Astrocyte of the cerebellum (primary cell): ENCODE data around the gene ZNF606.

ENCODE experiments used
- DNase-seq: peaks from one replicate; pipeline ENCODE4 v3.0.0-alpha.2; 2011; ENCODE audit warnings: low read depth
- H3K4me3 ChIP-seq: 2 replicates; pipeline ENCODE4 v1.5.1; 2011; ENCODE audit warnings: mild to moderate bottlenecking, low read depth, low read length, moderate library complexity
- in situ Hi-C: cut with HindIII; loops from 2 replicates; pipeline ENCODE4 v1.10.0; 2017; ENCODE audit warnings: low sequenced_read_pairs
- TF ChIP-seq, protein P1 (sequence below): IDR thresholded peaks from 2 replicates; pipeline ENCODE4 v1.5.1; 2012; ENCODE audit warnings: low read length, low read depth, moderate library complexity, mild to moderate bottlenecking; ENCODE audit errors: missing control alignments

ZNF606 gene

GRCh38 chr19:58001895-58002369 is 688 bp downstream of the ZNF606 start:
- no peak for DNase-seq
- in situ Hi-C loops: no loop called here
- H3K4me3 ChIP-seq: peak overlapping the region; percentile 65
- TF ChIP-seq, protein P1, sequence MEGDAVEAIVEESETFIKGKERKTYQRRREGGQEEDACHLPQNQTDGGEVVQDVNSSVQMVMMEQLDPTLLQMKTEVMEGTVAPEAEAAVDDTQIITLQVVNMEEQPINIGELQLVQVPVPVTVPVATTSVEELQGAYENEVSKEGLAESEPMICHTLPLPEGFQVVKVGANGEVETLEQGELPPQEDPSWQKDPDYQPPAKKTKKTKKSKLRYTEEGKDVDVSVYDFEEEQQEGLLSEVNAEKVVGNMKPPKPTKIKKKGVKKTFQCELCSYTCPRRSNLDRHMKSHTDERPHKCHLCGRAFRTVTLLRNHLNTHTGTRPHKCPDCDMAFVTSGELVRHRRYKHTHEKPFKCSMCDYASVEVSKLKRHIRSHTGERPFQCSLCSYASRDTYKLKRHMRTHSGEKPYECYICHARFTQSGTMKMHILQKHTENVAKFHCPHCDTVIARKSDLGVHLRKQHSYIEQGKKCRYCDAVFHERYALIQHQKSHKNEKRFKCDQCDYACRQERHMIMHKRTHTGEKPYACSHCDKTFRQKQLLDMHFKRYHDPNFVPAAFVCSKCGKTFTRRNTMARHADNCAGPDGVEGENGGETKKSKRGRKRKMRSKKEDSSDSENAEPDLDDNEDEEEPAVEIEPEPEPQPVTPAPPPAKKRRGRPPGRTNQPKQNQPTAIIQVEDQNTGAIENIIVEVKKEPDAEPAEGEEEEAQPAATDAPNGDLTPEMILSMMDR: no peak

GRCh38 chr19:58000677-58001076 is 1.9 kb downstream of the ZNF606 start:
- no peak for DNase-seq
- no peak overlapping the region for H3K4me3 ChIP-seq
- in situ Hi-C loops: no loop called here
- TF ChIP-seq, protein P1: no peak

DNA sequence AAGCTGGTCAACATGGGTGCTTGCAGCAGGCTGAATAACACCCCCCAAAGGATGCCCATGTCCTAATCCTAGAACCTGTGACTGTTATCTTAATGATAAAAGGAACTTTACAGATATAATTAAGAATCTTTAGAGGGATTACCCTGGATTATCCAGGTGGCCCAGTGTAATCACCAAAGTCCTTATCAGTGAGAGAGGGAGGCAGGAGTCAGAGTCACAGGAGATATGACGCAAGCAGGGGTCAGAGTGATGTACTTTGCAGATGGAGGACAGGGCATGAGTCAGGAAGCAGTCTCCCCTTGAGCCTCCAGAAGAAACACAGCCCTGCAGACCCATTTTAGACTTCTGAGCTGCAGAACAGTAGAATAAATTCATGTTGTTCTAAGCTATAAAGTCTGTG is 9.8 kb downstream of the ZNF606 start:
- no peak overlapping the region for H3K4me3 ChIP-seq
- TF ChIP-seq, protein P1: no peak
- no peak for DNase-seq
- in situ Hi-C loops: no loop called here

DNA sequence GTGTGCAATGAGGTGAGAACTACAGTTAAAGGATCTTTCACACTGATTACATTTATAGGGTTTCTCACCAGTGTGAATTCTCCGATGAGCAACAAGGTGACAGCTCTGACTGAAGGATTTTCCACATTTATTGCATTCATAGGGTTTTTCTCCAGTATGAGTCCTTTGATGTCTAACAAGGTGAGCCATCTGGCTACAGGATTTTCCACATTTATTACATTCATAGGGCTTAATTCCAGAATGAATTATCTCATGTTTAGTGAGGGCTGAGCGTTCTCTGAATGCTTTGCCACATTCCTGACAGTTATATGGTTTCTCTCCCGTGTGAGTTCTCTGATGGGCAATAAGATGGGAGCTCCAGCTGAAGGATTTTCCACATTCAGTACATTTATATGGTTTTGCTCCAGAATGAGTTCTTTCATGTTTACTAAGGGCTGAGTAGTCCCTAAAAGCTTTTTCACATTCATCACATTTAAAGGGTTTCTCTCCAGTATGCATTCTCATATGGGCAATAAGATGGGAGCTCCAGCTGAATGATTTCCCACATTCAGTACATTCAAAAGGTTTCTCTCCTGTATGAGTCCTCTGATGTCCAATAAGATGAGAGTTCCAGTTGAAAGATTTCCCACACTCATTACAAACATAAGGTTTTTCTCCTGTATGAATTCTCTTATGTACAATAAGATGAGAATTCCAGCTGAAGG is 23.9 kb downstream of the ZNF606 start:
- H3K4me3 ChIP-seq: no peak overlapping the region
- in situ Hi-C loops: no loop called here
- no peak for DNase-seq
- TF ChIP-seq, protein P1: no peak

- no peak for DNase-seq
- no peak within 1 kb of the TSS for H3K4me3 ChIP-seq
- TF ChIP-seq, protein P1: no peak
- in situ Hi-C loops: no loop called here
Observed at GRCh38 chr19:57974434-57974833, 28.2 kb downstream of the ZNF606 start, which contains the start of gene C19orf18. Gene C19orf18 (minus strand): TSS chr19:57974534. CDS start chr19:57974432, 102 bp downstream.

GRCh38 chr19:57964761-57965160 is 37.9 kb downstream of the ZNF606 start:
- no peak overlapping the region for H3K4me3 ChIP-seq
- in situ Hi-C loops: no loop called here
- no peak for DNase-seq
- TF ChIP-seq, protein P1: no peak
